H1 (cell line): Measurements from ENCODE around the gene PLCB2. TPM values are rescaled to one million over a fixed set of nuclear protein-coding genes. Genes with fewer than 3 reads are reported as not detected.

Experiments used
- CTCF ChIA-PET: fragments of 300-600 bp; sonication (Branson Sonifier 250); formaldehyde crosslinking; loops from one replicate; lab custom pipeline; 2021; ENCODE audit not compliant: partially characterized antibody; lab: Charles Lee
- POLR2A ChIA-PET: fragments of 300-600 bp; sonication (Branson Sonifier 250); formaldehyde crosslinking; loops from one replicate; lab custom pipeline; 2021; ENCODE audit warnings: inconsistent platforms; ENCODE audit not compliant: partially characterized antibody; lab: Charles Lee
- DNase-seq, 2 experiments: peaks; one replicate each; pipeline versions ENCODE4 v3.0.0 to v3.0.0-alpha.2; 2010 to 2022; ENCODE audit warnings: low spot score in 2 of 2, low read depth in 1 of 2, mixed read lengths in 1 of 2
- FAIRE-seq: peaks from 2 replicates; lab custom pipeline; 2011; peaks lifted over from hg19 to GRCh38; lab: Jason Lieb, UNC
- H2AFZ ChIP-seq: 2 replicates; pipeline ENCODE4 v1.8.1; 2012; ENCODE audit warnings: low read length, inconsistent platforms
- H2AK5ac ChIP-seq: 2 replicates; pipeline ENCODE4 v1.6.1; 2013; ENCODE audit warnings: low read depth, low read length
- H2BK120ac ChIP-seq: replicated peaks from 2 replicates; pipeline ENCODE3; 2013; ENCODE audit warnings: low read depth, low read length, inconsistent platforms
- H2BK12ac ChIP-seq: 2 replicates; pipeline ENCODE4 v1.6.1; 2013; ENCODE audit warnings: low read depth, low read length
- H2BK15ac ChIP-seq: 2 replicates; pipeline ENCODE4 v1.6.1; 2013; ENCODE audit warnings: low read length
- H2BK20ac ChIP-seq: 2 replicates; pipeline ENCODE4 v1.6.1; 2013; ENCODE audit warnings: low read length
- H2BK5ac ChIP-seq: 2 replicates; pipeline ENCODE4 v1.6.1; 2013; ENCODE audit warnings: low read depth, low read length
- H3K14ac ChIP-seq: 2 replicates; pipeline ENCODE4 v1.6.1; 2013; ENCODE audit warnings: inconsistent platforms; ENCODE audit not compliant: insufficient read length
- H3K18ac ChIP-seq: 2 replicates; pipeline ENCODE4 v1.6.1; 2013; ENCODE audit warnings: low read length; ENCODE audit errors: extremely low read depth
- H3K23ac ChIP-seq: 2 replicates; pipeline ENCODE4 v1.6.1; 2013; ENCODE audit warnings: inconsistent platforms; ENCODE audit not compliant: insufficient read length
- H3K23me2 ChIP-seq: 2 replicates; pipeline ENCODE4 v1.6.1; 2013; ENCODE audit warnings: low read depth, low read length
- H3K27ac ChIP-seq: 2 replicates; pipeline ENCODE4 v1.6.1; 2011; ENCODE audit warnings: low read depth, low read length, inconsistent platforms
- H3K27me3 ChIP-seq, 4 experiments: replicated peaks in 1 of 4; 1 replicate in 1 of 4; 2 replicates in 3 of 4; pipeline versions ENCODE4 v1.6.1 to v1.8.1; 2011 to 2013; ENCODE audit warnings: low read length in 3 of 4, mild to moderate bottlenecking in 3 of 4, inconsistent platforms in 2 of 4, mixed read lengths in 2 of 4, moderate library complexity in 1 of 4; ENCODE audit not compliant: control insufficient read depth in 3 of 4, insufficient read depth in 3 of 4; ENCODE audit errors: extremely low read depth in 1 of 4
- H3K36me3 ChIP-seq, 4 experiments: 2 replicates each; pipeline versions ENCODE4 v1.6.1 to v1.8.1; 2011 to 2013; ENCODE audit warnings: mild to moderate bottlenecking in 4 of 4, low read length in 3 of 4, moderate library complexity in 2 of 4, control low read depth in 1 of 4, inconsistent platforms in 1 of 4; ENCODE audit not compliant: insufficient read depth in 4 of 4, control insufficient read depth in 2 of 4
- H3K4ac ChIP-seq: replicated peaks from 2 replicates; pipeline ENCODE3; 2013; ENCODE audit warnings: low read length, low read depth, mixed read lengths, inconsistent platforms; ENCODE audit not compliant: insufficient read length
- H3K4me1 ChIP-seq, 4 experiments: replicated peaks in 1 of 4; 1 replicate in 1 of 4; 2 replicates in 3 of 4; pipeline versions ENCODE4 v1.6.1 to v1.8.1; 2011 to 2013; ENCODE audit warnings: low read length in 3 of 4, inconsistent platforms in 2 of 4, mixed read lengths in 1 of 4; ENCODE audit not compliant: insufficient read depth in 4 of 4, control insufficient read depth in 3 of 4
- H3K4me2 ChIP-seq, 2 experiments: 2 replicates each; pipeline versions ENCODE4 v1.6.1 to v1.8.1; 2011 to 2013; ENCODE audit warnings: low read depth in 2 of 2, low read length in 2 of 2, control low read depth in 1 of 2, inconsistent platforms in 1 of 2, mild to moderate bottlenecking in 1 of 2; ENCODE audit not compliant: insufficient read depth in 1 of 2
- H3K4me3 ChIP-seq, 4 experiments: fragments of 200-600, 300-600 bp in 1 of 4; sonication (generic), shearing (Covaris generic), sonication (Bioruptor Twin) in 1 of 4; 2 replicates each; pipeline versions ENCODE4 v1.5.1 to v1.8.1; 2011 to 2016; ENCODE audit warnings: low read length in 4 of 4, low read depth in 3 of 4, control low read depth in 2 of 4, inconsistent platforms in 2 of 4, mild to moderate bottlenecking in 2 of 4, mixed read lengths in 1 of 4, moderate library complexity in 1 of 4; ENCODE audit not compliant: insufficient read depth in 2 of 4; ENCODE audit errors: extremely low read depth in 1 of 4
- H3K56ac ChIP-seq: replicated peaks from 2 replicates; pipeline ENCODE3; 2013; ENCODE audit warnings: low read depth, mild to moderate bottlenecking, mixed read lengths, low read length, inconsistent platforms; ENCODE audit not compliant: insufficient read length
- H3K79me1 ChIP-seq: 2 replicates; pipeline ENCODE4 v1.6.1; 2013; ENCODE audit warnings: low read depth, low read length, control low read depth
- H3K79me2 ChIP-seq, 2 experiments: 2 replicates each; pipeline versions ENCODE4 v1.6.1 to v1.8.1; 2012 to 2013; ENCODE audit warnings: low read length in 2 of 2, mild to moderate bottlenecking in 2 of 2, inconsistent platforms in 1 of 2; ENCODE audit not compliant: insufficient read depth in 2 of 2, control insufficient read depth in 1 of 2
- H3K9ac ChIP-seq, 4 experiments: replicated peaks in 1 of 4; 1 replicate in 1 of 4; 2 replicates in 3 of 4; pipeline versions ENCODE4 v1.6.1 to v1.8.1; 2011 to 2013; ENCODE audit warnings: low read depth in 3 of 4, low read length in 3 of 4, control low read depth in 2 of 4, mild to moderate bottlenecking in 2 of 4, moderate library complexity in 2 of 4, inconsistent platforms in 1 of 4; ENCODE audit errors: extremely low read depth in 1 of 4
- H3K9me3 ChIP-seq, 2 experiments: 2 replicates each; pipeline versions ENCODE4 v1.6.1 to v1.8.1; 2012 to 2013; ENCODE audit warnings: mild to moderate bottlenecking in 2 of 2, moderate library complexity in 2 of 2, control low read depth in 1 of 2, inconsistent platforms in 1 of 2, low read depth in 1 of 2, low read length in 1 of 2, mixed read lengths in 1 of 2; ENCODE audit not compliant: insufficient read depth in 2 of 2
- H4K20me1 ChIP-seq, 2 experiments: replicated peaks in 1 of 2; 2 replicates each; pipeline versions ENCODE3 to v1.8.1; 2011 to 2013; ENCODE audit warnings: inconsistent platforms in 2 of 2, low read length in 2 of 2, mild to moderate bottlenecking in 1 of 2; ENCODE audit not compliant: insufficient read depth in 2 of 2, control insufficient read depth in 1 of 2
- H4K5ac ChIP-seq: 2 replicates; pipeline ENCODE4 v1.6.1; 2013; ENCODE audit warnings: low read length, low read depth, mixed read lengths, inconsistent platforms; ENCODE audit not compliant: insufficient read length
- H4K8ac ChIP-seq: 2 replicates; pipeline ENCODE4 v1.8.0; 2013; ENCODE audit warnings: mild to moderate bottlenecking, moderate library complexity, low read length, inconsistent platforms; ENCODE audit not compliant: insufficient read depth; ENCODE audit errors: extremely low read depth
- H4K91ac ChIP-seq: replicated peaks from 2 replicates; pipeline ENCODE3; 2013; ENCODE audit warnings: low read length, mixed read lengths, inconsistent platforms; ENCODE audit not compliant: insufficient read length
- CEBPB ChIP-seq: IDR thresholded peaks from 2 replicates; pipeline ENCODE4 v1.6.1; 2012; ENCODE audit warnings: low read depth, low read length
- FOSL1 ChIP-seq: IDR thresholded peaks from 2 replicates; pipeline ENCODE4 v1.6.1; 2011; ENCODE audit warnings: mild to moderate bottlenecking, low read depth, low read length, moderate library complexity; ENCODE audit not compliant: insufficient read depth
- KDM4A ChIP-seq: IDR thresholded peaks from one replicate; pipeline ENCODE4 v1.7.1; 2012; ENCODE audit warnings: low read depth, mild to moderate bottlenecking, moderate library complexity, low read length, inconsistent platforms; ENCODE audit not compliant: severe bottlenecking
- POU5F1 ChIP-seq: IDR thresholded peaks from 2 replicates; pipeline ENCODE4 v1.6.1; 2011; ENCODE audit warnings: low read depth, mild to moderate bottlenecking, low read length, moderate library complexity
- RAD21 ChIP-seq, 2 experiments: IDR thresholded peaks in 1 of 2; conservative IDR thresholded peaks in 1 of 2; 2 replicates each; pipeline ENCODE4 v1.6.1; 2011; ENCODE audit warnings: low read depth in 2 of 2, low read length in 2 of 2, improper control_type of control experiment in 1 of 2, inconsistent platforms in 1 of 2, mild to moderate bottlenecking in 1 of 2, moderate library complexity in 1 of 2
- SIRT6 ChIP-seq: IDR thresholded peaks from one replicate; pipeline ENCODE4 v1.7.1; 2012; ENCODE audit warnings: low read length, inconsistent platforms
- SP1 ChIP-seq: IDR thresholded peaks from 2 replicates; pipeline ENCODE4 v1.6.1; 2011; ENCODE audit warnings: low read depth, low read length
- SRF ChIP-seq: IDR thresholded peaks from 2 replicates; pipeline ENCODE4 v1.6.1; 2011; ENCODE audit warnings: mild to moderate bottlenecking, low read depth, low read length, moderate library complexity
- TEAD4 ChIP-seq: IDR thresholded peaks from 2 replicates; pipeline ENCODE4 v1.6.1; 2012; ENCODE audit warnings: low read depth, low read length, inconsistent platforms, mixed read lengths
- ZNF274 ChIP-seq: IDR thresholded peaks from 2 replicates; pipeline ENCODE4 v1.7.0; 2012; ENCODE audit warnings: low read length, borderline replicate concordance; ENCODE audit errors: extremely low read depth
- WGBS, 2 experiments: shearing (Covaris generic) in 1 of 2; methylation state at CpG; one replicate each; pipeline versions ENCODE4 v1.1.6 to v1.1.7; 2013 to 2015; ENCODE audit warnings: low lambda C conversion rate in 2 of 2, mixed read lengths in 2 of 2, inconsistent platforms in 1 of 2, low coverage in 1 of 2, missing lambda C conversion rate in 1 of 2; ENCODE audit not compliant: insufficient replicate concordance in 2 of 2, insufficient coverage in 1 of 2, insufficient read length in 1 of 2; ENCODE audit errors: extremely low coverage in 1 of 2, missing lambda C conversion rate in 1 of 2; 5-methylcytosine and 5-hydroxymethylcytosine counted together
- polyA plus RNA-seq, 7 experiments: library from polyadenylated mRNA; depleted of rRNA in 3 of 7; stranded (reverse) in 5 of 7; unstranded in 2 of 7; fragments of >200 nt in 5 of 7; fragments of 200-250 nt in 2 of 7; gene quantifications; 1 replicate in 5 of 7; 2 replicates in 1 of 7; 4 replicates in 1 of 7; pipeline versions ENCODE4 v1.2.1 to v1.2.3, GENCODE V29; 2011 to 2013; ENCODE audit warnings: missing spikeins in 2 of 7, mixed read lengths in 2 of 7
- total RNA-seq: library from RNA; stranded (reverse); fragmentation: NEBNext Ultra II Directional; extraction: Animal tissue kit (Norgen Biotek cat#: 25700); gene quantifications from 2 replicates; pipeline ENCODE4 v1.2.1, GENCODE V29; 2021
- TF ChIP-seq, protein P1 (sequence below): IDR thresholded peaks from 2 replicates; pipeline ENCODE4 v1.6.1; 2011; ENCODE audit warnings: low read depth, mild to moderate bottlenecking, low read length; ENCODE audit not compliant: insufficient read depth

PLCB2 gene
- total and polyA plus RNA-seq, 2 of the 8 experiments (the other 6 are each of a cell fraction or from before 2014, with no cell fraction given), result 7.2 to 8.4 TPM

DNA sequence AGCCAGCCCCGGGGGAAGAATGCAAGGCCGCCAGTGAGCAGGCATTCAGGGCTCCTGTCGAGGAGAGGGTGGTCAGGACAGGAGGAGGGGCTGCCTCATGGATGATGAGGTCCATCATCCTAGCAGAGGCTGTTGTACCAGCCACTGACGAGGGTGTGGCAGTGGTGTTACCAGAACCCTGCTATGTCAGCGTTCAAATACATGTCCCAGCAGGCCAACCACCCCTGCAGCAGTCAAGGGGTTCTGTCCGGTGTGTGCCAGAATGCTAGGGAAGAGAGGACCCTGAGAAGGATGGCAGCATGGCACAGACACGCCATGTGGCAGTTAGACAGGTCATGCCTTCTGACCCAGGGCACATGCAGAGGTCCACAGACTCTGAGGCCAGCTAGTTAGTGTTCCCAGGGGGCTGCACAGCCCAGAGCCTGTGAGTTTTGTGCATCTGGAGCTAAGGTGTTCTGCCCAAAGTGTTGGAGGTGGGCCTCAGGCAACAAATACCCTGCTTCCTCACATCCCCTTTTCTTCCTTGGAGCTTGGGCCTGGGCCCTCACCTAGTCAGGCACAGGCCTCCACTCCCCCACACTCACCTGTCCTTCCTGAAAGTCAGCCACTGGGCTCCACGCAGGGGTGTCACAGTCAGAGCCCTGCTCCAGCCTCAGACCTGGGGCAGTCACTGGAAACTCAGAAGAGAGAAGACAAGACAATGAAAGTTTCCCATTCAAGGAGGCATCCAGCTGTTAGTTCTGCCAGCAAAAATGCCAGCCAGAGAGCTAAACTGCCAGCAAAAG, 61.0 kb downstream of the PLCB2 start:
- no peak overlapping the region for H2BK5ac ChIP-seq
- no peak overlapping the region for H2AFZ ChIP-seq
- no peak overlapping the region for H3K4me2 ChIP-seq
- WGBS, 2 experiments, result 86% methylated on average over 8 of the region's 8 CpGs; no CpG with 5 or more reads in 1 of the 2 experiments
- H3K79me1 ChIP-seq, result no peaks in the 10 kb centered on the region
- peak overlapping the region; percentile 1 for H4K8ac ChIP-seq
- no peak overlapping the region for H3K4ac ChIP-seq
- no peak overlapping the region; the same call in 1 of the 2 replicates for H3K18ac ChIP-seq
- FAIRE-seq (no peak), DNase-seq (no peak)
- no peaks in the 10 kb centered on the region for H3K23me2 ChIP-seq
- no peak overlapping the region for H3K14ac ChIP-seq
- H3K23ac ChIP-seq, result no peak overlapping the region
- no peak overlapping the region for H3K4me3 ChIP-seq
- H2BK120ac ChIP-seq, result no peak overlapping the region
- H2BK12ac ChIP-seq, result no peak overlapping the region
- no peaks in the 10 kb centered on the region for H3K9me3 ChIP-seq
- H2AK5ac ChIP-seq, result no peak overlapping the region
- H3K27ac ChIP-seq, result no peak overlapping the region
- H4K5ac ChIP-seq, result no peak overlapping the region
- H3K27me3 ChIP-seq, result peaks cover under 1 to 10% (median 4%) of the 10 kb centered on the region in 4 experiments; a peak in 6 of 7 replicates
- H3K9ac ChIP-seq, result no peak overlapping the region
- H4K91ac ChIP-seq, result no peak overlapping the region
- ChIA-PET POLR2A (interaction anchor here (1.1 to 6.7 kb wide), 5 partner anchors 7 to 25 kb away, joined by 3 to 47 read pairs (median 3); partner anchors contain the start of gene PAK6), CTCF (interaction anchor here (0.9 to 46.3 kb wide), 5 partner anchors 17 to 76 kb away, joined by 3 to 1340 read pairs (median 8); no protein-coding TSS in a partner anchor)
- no peak overlapping the region for H3K56ac ChIP-seq
- peaks cover 0 to 11% (median 9%) of the 10 kb centered on the region in 4 experiments; a peak in 4 of 7 replicates for H3K4me1 ChIP-seq
- no peaks in the 10 kb centered on the region for H3K36me3 ChIP-seq
- H2BK15ac ChIP-seq, result no peak overlapping the region; the same call in 1 of the 2 replicates
- H4K20me1 ChIP-seq, result no peaks in the 10 kb centered on the region
- no peaks in the 10 kb centered on the region for H3K79me2 ChIP-seq
- H2BK20ac ChIP-seq, result no peak overlapping the region
- TF ChIP-seq SP1, result no peak
- TF ChIP-seq, protein P1, sequence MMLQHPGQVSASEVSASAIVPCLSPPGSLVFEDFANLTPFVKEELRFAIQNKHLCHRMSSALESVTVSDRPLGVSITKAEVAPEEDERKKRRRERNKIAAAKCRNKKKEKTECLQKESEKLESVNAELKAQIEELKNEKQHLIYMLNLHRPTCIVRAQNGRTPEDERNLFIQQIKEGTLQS, result no peak
- TF ChIP-seq FOSL1, result no peak
- TF ChIP-seq POU5F1, result no peak
- TF ChIP-seq ZNF274, result no peak
- TF ChIP-seq KDM4A, result no peak
- no peak for TF ChIP-seq SRF
- no peak for TF ChIP-seq SIRT6
- TF ChIP-seq RAD21 (IDR thresholded peaks at IDR 0.05 in 1 of 2, conservative IDR thresholded peaks at IDR 0.05 in 1 of 2; ENCODE audit: low read depth in 2 of 2, low read length in 2 of 2), result no peak
- TF ChIP-seq TEAD4, result no peak
- no peak for TF ChIP-seq CEBPB
